HG03108 (cell line): ENCODE measurements around the gene MAP3K3.

ENCODE experiments used
- ATAC-seq: cut with Tn5 transposase; IDR thresholded peaks from one replicate; pipeline ENCODE4 v1.9.1; 2021; ENCODE audit warnings: moderate library complexity; ENCODE audit not compliant: unreplicated experiment

MAP3K3 gene

DNA sequence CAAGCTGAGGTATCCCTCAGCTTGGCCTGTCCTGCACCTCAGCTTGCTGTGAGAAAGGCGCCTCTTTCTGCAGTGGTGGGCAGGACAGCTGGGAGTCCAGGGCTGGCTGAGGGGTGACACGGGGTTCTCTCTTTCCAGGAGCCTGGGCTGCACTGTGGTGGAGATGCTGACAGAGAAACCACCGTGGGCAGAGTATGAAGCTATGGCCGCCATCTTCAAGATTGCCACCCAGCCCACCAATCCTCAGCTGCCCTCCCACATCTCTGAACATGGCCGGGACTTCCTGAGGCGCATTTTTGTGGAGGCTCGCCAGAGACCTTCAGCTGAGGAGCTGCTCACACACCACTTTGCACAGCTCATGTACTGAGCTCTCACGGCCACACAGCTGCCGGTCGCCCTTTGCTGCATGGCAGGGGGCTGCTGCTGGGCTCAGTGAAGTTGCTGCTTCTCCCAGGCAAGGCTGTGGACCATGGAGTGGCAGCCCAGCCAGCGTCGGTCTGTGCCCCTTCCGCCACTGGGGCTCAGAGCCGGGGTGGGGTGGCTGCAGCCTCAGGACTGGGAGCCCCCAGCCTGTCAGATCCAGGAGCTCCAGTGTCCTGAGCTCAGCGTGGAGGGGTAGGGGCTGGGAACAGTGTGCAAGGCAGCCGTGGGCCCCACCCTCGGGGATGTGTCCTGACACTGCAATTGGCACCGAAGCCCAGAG, 71.3 kb downstream of the MAP3K3 start:
- ATAC-seq: no peak

DNA sequence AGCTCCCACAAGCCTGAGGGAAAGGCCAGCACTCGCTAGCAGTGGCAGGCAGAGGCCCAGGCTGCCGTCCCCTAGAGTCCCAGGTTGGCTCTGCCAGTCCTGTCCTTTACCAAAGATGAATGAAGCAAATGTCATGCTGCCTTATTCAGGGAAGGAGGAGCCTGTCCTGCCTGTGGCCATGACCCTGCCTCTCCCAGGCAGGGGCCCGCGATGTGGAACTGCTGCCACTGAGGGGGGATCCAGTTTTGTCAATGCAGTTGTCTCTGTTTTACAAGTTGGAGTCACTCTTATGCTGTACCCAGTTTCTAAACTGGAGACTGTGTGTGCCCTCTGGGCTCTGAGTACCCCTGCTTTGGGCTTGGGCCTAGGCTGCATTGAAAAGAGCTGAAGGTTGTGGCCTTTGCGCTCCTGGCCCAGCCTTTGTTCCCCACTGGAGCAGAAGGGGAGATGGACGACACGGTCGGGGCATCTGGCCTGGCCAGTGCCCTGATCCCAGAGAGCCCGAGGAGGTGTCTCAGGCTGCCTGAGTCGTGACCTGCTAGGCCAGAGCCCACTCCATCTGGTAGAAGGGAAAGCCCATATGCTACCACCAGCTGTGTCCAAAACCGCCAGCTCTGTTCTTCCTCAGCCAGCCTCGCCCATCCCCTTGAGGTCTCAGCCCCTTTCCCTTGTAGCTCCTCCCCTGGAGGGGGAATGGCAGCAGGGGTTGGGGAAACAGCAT, 72.2 kb downstream of the MAP3K3 start:
- ATAC-seq: no peak

DNA sequence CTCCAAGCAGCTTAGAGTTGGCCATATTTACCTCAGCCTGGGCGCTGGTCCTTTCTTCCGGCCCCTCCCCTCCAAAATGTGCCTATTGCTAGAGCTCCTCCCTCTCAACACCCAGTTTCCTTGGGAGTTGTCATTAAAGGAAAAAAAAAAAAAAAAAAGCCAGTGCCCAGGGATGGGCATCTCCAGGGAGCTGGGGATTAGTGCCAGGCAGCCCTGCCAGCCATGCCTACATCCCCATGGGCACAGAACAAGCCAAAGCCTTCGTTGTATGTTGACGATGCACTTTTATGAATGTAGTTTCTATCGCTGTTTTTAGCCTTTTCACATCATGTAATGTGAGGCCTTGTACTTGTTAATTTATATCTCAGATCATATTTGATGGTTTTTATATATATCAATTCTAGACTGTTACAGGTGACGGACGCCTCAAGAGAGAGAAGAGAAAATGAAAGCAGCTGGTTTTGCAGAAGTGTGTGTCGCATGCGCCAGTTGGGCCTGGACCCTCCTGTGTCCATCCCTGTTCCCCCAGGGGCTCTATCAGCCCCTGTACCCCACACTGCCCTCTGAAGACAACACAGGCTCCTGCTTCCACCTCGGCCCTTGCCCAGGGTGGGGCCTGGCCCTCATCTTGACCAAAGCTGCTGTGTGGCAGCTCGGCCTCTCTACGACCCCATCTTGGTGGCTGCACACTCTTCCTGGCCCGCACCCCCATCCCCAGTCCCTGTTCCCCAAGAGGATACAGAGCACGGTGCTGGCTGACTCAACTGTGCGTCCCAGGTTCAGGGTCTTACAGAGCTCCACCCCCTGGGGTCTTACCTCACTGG, 72.9 kb downstream of the MAP3K3 start:
- no peak for ATAC-seq

DNA sequence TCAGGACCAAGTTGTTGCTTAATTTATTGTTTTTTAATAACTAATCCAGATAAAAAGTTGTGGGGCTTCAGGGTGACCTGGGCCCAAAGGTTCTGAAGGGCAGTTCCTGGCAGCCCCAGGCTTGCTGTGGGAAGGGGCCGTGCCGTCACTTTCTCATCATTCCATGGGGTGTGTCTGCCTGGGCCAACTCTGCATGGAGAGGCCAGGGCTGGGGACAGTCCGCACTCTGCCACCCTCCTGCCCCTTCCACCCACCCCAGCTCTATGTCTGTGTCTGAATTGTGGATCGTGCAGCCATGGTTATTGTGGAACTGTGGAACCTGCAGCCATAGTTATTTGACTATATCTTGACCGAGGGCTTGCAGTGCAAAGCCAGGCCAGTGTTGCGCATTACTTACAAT, 73.7 kb downstream of the MAP3K3 start:
- ATAC-seq: no peak

DNA sequence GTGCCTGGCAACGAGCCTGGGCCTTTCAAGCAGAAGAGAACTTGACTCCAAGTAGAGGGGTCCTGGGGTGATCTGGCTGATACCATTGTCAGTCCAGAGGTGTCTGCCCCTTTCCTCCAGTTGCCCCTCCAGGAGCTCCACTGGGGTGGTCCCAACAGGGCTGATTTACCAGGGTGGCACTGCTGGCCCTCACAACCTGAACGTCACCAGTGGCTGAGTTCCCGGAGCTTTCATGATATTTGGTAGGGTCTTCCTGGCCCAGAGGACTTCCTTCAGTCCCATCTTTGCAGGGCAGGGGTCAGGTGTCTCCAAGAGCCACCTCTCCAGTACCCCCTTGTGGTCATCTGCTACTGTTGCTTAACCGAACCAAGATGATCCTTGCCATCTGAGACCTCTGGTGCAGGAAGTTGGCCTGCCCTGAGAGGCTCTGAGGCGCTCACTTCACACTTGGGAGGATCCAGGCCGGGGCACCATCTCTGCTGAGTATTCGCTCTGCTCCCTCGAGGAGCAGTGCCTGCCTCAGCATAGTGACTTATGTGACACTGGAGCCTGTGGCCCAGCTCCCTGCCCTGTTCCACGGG, 74.3 kb downstream of the MAP3K3 start:
- ATAC-seq: no peak

DNA sequence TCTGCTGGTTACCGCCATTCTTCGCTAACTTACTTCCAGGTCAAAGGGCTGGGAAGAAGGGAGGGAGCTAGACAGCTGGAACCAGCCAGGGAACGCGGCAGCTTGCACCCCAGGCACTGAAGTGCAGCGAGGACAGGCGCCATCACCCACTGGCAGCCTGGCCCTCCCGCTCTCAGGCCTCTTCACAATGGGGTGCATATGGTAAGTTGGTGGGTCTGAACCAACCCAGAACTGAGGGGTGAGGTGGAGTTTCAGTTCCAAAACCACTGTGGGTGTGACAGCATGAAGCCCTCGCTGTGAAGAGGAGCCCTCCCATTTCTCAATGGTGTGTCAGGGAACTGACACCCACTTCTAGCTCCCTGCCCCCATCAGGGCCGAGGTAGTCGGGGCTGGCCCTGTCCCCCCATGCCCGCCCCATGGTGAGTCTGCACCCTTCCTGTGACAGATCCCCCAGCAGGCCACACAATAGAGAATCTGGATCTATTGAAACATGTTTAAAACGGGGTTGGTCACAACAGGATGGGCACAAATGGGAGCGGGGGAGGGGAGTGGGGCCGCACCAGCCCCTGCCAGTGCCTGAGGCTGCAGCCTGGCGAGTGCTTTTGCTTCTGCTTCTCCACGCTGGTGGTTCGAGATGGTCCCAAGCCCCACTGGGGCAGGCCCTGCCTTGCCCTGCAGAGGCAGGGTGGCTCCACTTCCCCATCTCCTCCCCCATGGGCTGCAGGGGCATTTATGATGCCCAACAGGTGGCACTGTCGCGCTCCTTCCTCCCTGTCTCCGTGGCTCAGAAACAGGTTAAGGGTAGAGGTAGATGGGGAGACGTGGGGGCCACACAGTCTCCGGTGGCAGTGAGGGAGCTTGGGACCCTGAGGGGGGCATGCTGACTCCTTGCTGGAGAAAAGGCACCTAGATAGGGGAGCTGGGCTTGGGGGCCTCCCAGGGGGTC, 75.4 kb downstream of the MAP3K3 start:
- ATAC-seq: peak; percentile 17

DNA sequence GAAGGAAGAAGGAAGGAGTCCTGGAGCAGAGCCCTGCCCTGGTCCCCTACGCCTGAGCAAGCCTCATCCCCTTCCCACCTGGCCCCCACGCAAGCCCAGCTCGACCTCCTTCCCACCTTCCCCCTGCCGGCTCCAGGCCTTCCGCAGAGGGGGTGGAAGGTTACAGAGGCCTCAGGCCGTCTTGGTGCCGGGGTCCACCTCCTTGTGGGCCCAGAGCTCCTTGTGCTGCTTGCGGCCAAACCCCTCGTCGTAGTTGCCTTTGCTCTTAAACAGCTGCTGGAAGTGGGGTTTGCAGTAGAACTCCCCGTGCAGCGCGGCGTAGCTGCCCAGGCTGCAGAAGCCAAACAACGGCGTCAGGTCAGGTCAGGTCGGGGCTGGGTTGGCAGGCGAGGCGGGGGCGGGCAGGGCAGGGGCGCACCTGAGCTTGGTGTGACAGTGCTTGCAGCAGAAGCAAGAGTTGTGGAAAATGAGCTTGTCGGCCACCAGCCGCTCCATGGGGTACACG, 76.2 kb downstream of the MAP3K3 start:
- no peak for ATAC-seq

DNA sequence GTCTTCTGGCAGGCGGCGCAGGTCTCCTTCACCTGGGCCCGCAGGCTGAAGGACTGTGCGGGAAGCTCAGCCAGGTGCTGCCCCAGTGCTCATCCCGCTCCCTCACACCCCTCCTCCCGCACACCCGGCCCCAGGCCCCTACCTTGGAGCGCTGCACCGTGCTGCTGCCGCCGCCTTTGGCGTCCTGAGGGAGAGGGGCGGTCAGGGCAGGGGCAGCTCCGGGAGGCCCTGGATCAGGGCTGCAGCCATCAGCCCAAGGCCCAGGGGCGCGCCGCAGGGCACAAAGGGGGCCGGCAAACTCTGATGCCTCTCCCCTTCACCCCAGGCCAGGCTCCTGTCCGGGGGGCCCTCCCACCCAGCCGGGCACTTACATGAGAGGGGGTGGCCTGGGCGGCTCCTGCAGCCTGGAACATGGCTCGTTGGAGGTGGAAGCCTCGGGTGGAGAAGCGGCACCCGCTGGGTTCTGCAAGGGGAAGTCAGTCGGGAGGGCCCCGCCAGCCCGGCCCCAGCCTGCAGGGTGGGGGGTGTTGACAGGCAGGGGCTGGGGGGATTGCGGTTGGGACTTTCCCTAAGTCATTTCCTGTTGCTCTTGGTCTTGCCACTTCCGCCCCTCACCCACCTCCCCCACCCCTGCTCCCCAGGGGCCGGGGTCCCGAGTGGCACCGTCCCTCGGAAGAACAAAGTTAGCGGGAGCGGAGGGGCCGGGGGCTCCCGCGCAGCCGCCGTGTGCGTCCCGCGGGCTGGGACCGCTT, 76.8 kb downstream of the MAP3K3 start:
- peak; percentile 28 for ATAC-seq

DNA sequence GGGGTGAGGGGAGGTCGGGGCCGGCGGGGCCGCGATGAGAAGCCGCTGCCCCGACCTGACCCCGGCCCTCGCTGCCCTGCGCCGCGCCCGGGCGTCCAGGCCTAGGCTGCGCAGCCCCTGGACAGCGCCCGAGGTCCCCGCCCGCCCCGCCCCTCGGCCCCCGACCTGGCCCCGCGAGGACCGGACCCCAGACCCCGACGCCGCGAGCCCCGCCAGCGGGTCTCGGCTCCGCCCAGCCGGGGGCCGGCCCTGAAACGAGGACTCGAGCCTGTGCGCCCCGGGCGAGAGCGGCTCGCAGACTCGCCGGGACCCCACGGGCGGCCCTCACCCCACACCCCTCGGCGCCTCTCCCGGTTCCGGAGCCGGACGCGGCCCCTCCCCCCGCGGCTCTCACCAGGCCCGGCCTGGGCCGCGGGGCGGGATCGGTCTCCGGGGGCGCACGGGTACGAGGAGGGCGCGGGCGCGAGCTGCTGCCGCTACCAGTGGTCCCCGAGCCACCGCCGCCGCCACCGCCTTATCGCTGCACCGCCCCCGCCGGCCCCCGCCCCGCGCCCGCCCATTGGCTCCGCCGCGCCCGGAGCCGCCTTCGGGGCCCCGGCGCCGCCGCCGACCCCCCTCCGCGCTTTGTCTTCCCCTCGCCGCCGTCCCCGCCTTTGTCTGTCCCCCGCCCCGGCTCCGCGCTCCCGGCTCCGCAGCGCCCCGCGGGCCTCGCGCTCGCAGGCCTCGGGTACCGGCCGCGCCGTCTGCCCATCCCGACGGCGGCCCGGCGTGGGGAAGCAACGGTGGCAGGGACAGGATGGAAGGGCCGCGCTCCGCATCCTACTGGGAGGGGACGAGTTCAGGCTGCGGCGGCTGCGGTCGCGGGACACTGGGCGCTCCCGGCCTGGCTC, 77.7 kb downstream of the MAP3K3 start, which contains the start of gene LIMD2:
Gene LIMD2, minus strand, starts transcription at position 488 of the 890 bp plus-strand sequence. CDS start 827 bp downstream, outside the sequence.
- peak; percentile 8 for ATAC-seq

DNA sequence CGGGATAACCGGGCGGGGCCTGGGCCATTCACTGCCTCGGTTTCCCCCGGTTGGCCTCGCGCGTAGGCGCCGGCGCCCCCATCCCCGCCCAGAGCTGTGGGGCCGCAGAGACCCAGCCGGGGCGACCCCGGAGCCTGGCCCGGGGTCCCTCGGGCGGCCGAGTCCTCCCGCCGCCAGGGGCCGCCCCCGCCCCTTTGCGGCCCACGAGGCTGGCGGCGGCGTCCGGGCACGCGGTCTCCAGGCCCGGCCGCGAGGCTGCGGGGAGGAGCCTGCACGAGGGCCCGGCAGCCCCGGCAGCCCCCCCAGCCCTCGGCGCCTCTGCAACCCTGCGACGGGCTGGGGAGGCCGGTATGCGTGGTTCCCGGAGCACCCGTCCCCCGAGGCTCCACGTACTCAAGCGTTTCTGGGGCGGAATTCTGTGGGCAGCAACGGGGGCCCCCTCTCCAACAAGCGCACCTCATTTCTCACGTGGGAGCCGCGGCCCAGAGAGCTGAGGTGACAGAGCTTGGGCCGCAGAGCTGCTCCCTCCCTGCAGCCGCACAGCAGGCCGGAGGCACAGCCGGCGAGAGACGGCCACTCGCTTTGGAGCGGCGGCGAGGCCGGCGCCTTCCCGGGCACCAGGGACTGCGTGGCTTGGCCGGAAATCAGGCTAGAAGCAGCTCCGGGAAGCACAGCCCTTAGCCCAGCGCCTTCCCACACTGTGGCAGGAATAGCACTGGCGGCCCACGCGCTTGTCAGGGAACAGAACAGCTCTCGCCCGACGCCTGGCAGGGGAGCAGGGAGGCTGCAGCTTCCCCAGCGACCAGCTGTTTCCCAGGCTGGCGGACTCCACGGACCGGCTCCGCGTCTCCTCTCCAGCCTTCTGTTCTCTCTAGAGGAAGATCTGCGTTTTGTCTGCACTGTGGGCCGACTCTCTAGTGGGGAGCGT, 78.6 kb downstream of the MAP3K3 start:
- no peak for ATAC-seq

DNA sequence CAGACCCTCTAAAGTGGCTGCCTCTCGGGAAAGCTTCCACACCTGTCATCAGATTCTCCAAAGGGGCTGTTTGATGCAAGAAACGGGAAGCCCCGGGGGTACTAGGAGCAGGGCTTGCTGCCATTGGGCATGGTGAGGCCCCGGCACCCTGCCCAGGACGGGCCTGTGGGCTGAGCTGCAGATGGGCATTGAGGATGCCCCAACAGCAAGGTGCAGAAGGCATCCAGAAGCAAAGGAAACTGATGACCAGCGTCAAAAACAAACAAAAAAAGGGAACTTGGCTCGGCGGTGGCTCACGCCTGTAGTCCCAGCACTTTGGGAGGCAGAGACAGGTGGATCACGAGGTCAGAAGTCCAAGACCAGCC, 79.2 kb downstream of the MAP3K3 start:
- no peak for ATAC-seq

DNA sequence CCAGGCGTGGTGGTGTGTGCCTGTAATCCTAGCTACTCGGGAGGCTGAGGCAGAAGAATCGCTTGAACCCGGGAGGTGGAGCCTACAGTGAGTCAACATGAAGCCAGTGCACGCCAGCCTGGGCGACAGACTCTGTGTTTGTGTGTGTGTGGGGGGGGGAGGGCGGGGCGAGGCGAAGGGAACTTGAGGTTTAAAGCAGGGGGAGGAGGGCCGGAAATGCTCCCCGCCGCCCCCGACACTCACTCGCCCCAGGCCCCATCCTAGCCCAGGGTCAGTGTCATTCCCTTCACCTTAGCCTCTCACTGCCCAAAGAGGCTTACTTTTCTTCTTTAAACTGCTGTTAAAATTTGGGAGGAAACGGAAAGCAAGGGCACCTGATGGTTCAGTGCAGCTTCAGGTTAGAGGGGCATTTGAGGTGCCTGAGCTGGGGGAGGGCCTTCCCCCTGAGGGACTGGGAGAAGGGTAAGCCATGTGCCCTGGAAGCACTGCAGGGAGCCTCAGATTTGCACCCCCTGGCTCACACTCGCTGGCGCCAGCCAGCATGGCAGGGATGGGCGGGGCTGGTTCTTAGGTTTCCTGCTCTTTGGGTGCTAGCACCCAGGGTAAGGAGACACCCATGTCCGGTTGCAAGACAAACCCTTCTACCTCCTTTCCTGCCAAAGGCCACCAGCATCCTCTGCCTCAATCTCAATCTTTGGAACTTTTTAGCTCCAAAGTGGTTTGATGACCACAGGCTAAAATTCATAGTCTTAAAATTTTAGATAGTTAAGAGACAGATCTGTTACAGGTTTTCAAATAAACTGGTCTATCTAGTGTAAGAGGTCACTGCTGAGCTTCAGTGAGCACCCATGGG, 79.9 kb downstream of the MAP3K3 start:
- peak; percentile 20 for ATAC-seq

DNA sequence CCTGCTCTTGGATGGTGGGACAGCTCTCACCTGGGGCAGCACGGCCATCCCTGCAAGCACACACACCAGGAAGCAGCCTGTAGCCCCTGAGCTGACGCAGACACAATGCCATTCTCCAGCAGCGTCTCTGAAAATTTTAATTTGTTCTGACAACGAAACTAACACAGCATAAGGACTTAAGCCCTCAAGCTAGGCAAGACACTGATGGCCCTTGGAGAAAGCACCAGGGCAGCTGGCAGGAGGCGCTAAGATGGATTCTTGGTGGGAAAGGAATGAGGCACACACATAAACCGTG, 80.5 kb downstream of the MAP3K3 start:
- no peak for ATAC-seq

DNA sequence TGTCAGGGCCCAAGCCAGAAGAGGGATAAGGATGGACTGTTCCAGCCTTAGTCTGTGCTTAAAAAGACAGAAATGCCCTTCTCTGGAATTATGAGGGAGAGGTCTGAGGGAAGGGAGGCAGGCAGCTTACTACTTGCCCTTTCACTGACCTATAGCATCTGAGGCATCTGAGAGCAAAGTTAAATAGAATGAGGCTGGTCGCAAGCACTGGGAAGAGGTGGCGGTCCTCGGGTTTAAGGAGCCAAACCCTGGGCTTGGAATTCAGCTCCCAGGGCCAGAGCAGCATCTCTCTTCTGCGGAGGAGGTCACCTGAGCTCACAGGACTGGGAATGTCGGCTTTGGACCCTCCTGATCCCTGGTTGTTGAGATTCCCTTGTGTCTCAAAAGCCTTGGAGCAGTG, 80.8 kb downstream of the MAP3K3 start:
- no peak for ATAC-seq

DNA sequence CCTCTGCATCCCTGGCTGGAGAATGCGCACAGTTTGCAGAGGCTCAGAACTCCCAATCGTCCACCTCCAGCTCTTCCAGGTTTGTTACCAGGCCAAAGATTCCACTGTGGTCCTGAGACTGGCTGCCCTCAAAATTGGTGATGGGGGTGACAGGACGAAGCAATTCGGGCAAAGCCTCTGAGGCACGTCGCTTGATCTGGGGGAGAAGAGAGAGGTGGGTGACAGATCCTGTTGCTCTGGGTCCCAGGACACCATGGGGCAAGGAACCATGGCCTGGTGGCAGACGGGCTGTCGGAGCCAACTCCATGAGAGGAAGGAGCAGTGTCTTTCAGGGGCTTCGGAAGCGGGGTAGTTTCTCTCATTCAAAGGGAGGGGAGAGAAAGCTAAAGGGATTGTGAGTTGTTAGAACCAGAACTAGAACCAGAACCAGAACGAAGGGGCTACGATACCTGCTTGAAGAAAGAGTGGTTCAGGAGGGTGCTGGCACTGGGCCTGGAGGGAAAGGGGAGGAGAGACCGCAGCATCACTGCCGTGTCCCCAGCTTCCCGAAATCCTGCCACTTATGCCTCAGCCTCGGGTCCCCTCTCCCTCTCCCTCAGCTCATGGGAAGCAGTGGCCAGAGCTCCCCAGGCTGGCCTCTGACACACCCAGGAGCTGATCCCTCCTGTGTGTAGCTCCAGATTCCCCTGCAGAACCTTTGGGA, 81.5 kb downstream of the MAP3K3 start:
- ATAC-seq: no peak

DNA sequence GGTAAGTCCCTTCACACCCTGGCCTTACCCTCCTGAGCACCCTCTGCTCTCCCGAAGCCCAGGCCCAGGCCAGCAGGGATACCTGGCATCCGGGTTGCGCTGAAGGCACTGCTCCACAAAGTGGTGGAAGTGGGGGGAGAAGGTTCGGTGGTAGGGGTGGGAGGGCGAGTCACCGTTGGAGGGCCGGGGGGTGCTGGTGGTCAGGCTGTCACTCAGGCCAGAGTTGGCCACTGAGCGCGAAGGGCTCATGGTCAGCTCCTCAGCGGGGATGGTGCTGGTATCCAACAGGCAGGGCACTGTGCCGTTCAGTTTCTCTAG, 82.0 kb downstream of the MAP3K3 start:
- no peak for ATAC-seq
